IPS DF 6.9 (cell line): ENCODE measurements around the gene RCOR1.

Experiments
- DNase-seq: peaks from one replicate; pipeline ENCODE4 v3.0.0-alpha.2; 2013; ENCODE audit warnings: low read depth, low spot score
- H3K27ac ChIP-seq: one replicate; pipeline ENCODE4 v1.5.1; 2013; ENCODE audit warnings: low read length, control low read depth
- H3K27me3 ChIP-seq: 2 replicates; pipeline ENCODE4 v1.6.1; 2013; ENCODE audit warnings: mild to moderate bottlenecking, low read length; ENCODE audit not compliant: control insufficient read depth, insufficient read depth
- H3K36me3 ChIP-seq: 2 replicates; pipeline ENCODE4 v1.6.1; 2013; ENCODE audit warnings: low read length; ENCODE audit not compliant: control insufficient read depth, insufficient read depth
- H3K4me1 ChIP-seq: 2 replicates; pipeline ENCODE4 v1.6.1; 2013; ENCODE audit warnings: low read length; ENCODE audit not compliant: control insufficient read depth, insufficient read depth
- H3K4me3 ChIP-seq: 2 replicates; pipeline ENCODE4 v1.5.1; 2013; ENCODE audit warnings: mild to moderate bottlenecking, low read length
- H3K9me3 ChIP-seq: 2 replicates; pipeline ENCODE4 v1.6.1; 2013; ENCODE audit warnings: low read length, inconsistent platforms; ENCODE audit not compliant: control insufficient read depth, insufficient read depth
- WGBS: extraction: QIAGEN DNeasy Blood & Tissue Kit; methylation state at CpG from one replicate; pipeline ENCODE4 v1.1.7; 2013; ENCODE audit warnings: mixed read lengths, missing lambda C conversion rate; ENCODE audit not compliant: insufficient read length, insufficient coverage; 5-methylcytosine and 5-hydroxymethylcytosine counted together

Gene RCOR1

GRCh38 chr14:102556098-102556677 is 36.3 kb upstream of the RCOR1 start:
- Histone ChIP-seq H3K27me3 (no peaks in the 10 kb centered on the region), H3K9me3 (no peaks in the 10 kb centered on the region), H3K27ac (no peak overlapping the region), H3K4me1 (peaks cover 2% of the 10 kb centered on the region; the same call in 1 of the 2 replicates), H3K36me3 (no peaks in the 10 kb centered on the region), H3K4me3 (no peak overlapping the region)
- WGBS, result no CpG with 5 or more reads among the region's 14 CpGs
- no peak for DNase-seq

GRCh38 chr14:102557434-102558226 is 34.8 kb upstream of the RCOR1 start:
- Histone ChIP-seq H3K36me3 (no peaks in the 10 kb centered on the region), H3K4me1 (peaks cover 2% of the 10 kb centered on the region; the same call in 1 of the 2 replicates), H3K27me3 (no peaks in the 10 kb centered on the region), H3K4me3 (no peak overlapping the region), H3K27ac (no peak overlapping the region), H3K9me3 (no peaks in the 10 kb centered on the region)
- no peak for DNase-seq
- WGBS, result no CpG with 5 or more reads among the region's 12 CpGs

- no peaks in the 10 kb centered on the region for H3K36me3 ChIP-seq
- H3K4me1 ChIP-seq, result peaks cover 2% of the 10 kb centered on the region; the same call in 1 of the 2 replicates
- no peak for DNase-seq
- WGBS, result no CpG with 5 or more reads among the region's 4 CpGs
- H3K27me3 ChIP-seq, result no peaks in the 10 kb centered on the region
- no peaks in the 10 kb centered on the region for H3K9me3 ChIP-seq
- no peak overlapping the region for H3K4me3 ChIP-seq
- H3K27ac ChIP-seq, result no peak overlapping the region
Measured at GRCh38 chr14:102558556-102558955, 33.9 kb upstream of the RCOR1 start.

- H3K9me3 ChIP-seq, result no peaks in the 10 kb centered on the region
- peaks cover 2% of the 10 kb centered on the region; the same call in 1 of the 2 replicates for H3K4me1 ChIP-seq
- no CpG with 5 or more reads among the region's 14 CpGs for WGBS
- H3K27me3 ChIP-seq, result no peaks in the 10 kb centered on the region
- H3K27ac ChIP-seq, result no peak overlapping the region
- no peaks in the 10 kb centered on the region for H3K36me3 ChIP-seq
- H3K4me3 ChIP-seq, result no peak overlapping the region
- no peak for DNase-seq
Measured at GRCh38 chr14:102560458-102561261, 31.8 kb upstream of the RCOR1 start.

GRCh38 chr14:102565331-102565887 is 27.0 kb upstream of the RCOR1 start:
- H3K27me3 ChIP-seq, result no peaks in the 10 kb centered on the region
- H3K27ac ChIP-seq, result no peak overlapping the region
- H3K9me3 ChIP-seq, result no peaks in the 10 kb centered on the region
- DNase-seq, result no peak
- H3K36me3 ChIP-seq, result no peaks in the 10 kb centered on the region
- peaks cover 2% of the 10 kb centered on the region; the same call in 1 of the 2 replicates for H3K4me1 ChIP-seq
- no peak overlapping the region for H3K4me3 ChIP-seq
- WGBS, result no CpG with 5 or more reads among the region's 10 CpGs

- DNase-seq, result no peak
- Histone ChIP-seq H3K4me3 (no peak overlapping the region), H3K27ac (no peak overlapping the region)
Measured at GRCh38 chr14:102565959-102566358, 26.5 kb upstream of the RCOR1 start.

GRCh38 chr14:102568115-102568614 is 24.3 kb upstream of the RCOR1 start:
- Histone ChIP-seq H3K9me3 (no peaks in the 10 kb centered on the region), H3K36me3 (no peaks in the 10 kb centered on the region), H3K27me3 (no peaks in the 10 kb centered on the region), H3K4me1 (peaks cover 3% of the 10 kb centered on the region; the same call in 1 of the 2 replicates), H3K27ac (no peak overlapping the region), H3K4me3 (no peak overlapping the region)
- DNase-seq, result no peak
- WGBS, result no CpG with 5 or more reads among the region's 7 CpGs

More at GRCh38 chr14:102565959-102566358, 26.5 kb upstream of the RCOR1 start:
- Histone ChIP-seq H3K4me1 (peaks cover 2% of the 10 kb centered on the region; the same call in 1 of the 2 replicates), H3K36me3 (no peaks in the 10 kb centered on the region), H3K27me3 (no peaks in the 10 kb centered on the region), H3K9me3 (no peaks in the 10 kb centered on the region)
- WGBS, result no CpG with 5 or more reads among the region's 7 CpGs

- no peaks in the 10 kb centered on the region for H3K9me3 ChIP-seq
- no peaks in the 10 kb centered on the region for H3K36me3 ChIP-seq
- H3K4me3 ChIP-seq, result no peak overlapping the region
- WGBS, result no CpG with 5 or more reads among the region's 9 CpGs
- no peak for DNase-seq
- H3K4me1 ChIP-seq, result peaks cover 7% of the 10 kb centered on the region
- no peaks in the 10 kb centered on the region for H3K27me3 ChIP-seq
- no peak overlapping the region for H3K27ac ChIP-seq
Measured at GRCh38 chr14:102570334-102570995, 22.0 kb upstream of the RCOR1 start.

GRCh38 chr14:102571043-102571442 is 21.4 kb upstream of the RCOR1 start:
- no peak for DNase-seq
- no CpG with 5 or more reads among the region's 2 CpGs for WGBS
- H3K36me3 ChIP-seq, result no peaks in the 10 kb centered on the region
- no peaks in the 10 kb centered on the region for H3K27me3 ChIP-seq
- no peak overlapping the region for H3K27ac ChIP-seq
- H3K9me3 ChIP-seq, result no peaks in the 10 kb centered on the region
- H3K4me1 ChIP-seq, result peaks cover 7% of the 10 kb centered on the region
- no peak overlapping the region for H3K4me3 ChIP-seq
